ENCODE data around the gene ZNF782.

DNA sequence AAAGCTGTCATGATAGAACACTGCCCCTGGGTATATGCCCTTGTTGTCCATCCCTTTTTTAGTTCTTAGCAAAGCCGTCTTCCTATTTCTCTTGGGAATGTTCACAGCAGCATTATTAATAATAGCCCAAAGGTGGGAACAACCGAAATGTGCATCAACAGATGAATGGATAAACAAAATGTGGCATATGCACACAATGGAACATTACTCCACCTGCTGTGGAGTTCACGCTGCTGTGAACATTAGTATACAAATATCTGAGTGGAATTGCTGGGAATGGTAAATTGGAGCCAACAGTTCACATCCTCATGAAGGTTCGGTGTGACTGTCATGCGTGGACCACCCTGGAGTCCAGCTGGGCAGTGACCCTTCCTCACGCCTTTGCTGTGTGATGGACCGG is 37.8 kb upstream of the ZNF782 start:
- TF ChIP-seq, protein P1, sequence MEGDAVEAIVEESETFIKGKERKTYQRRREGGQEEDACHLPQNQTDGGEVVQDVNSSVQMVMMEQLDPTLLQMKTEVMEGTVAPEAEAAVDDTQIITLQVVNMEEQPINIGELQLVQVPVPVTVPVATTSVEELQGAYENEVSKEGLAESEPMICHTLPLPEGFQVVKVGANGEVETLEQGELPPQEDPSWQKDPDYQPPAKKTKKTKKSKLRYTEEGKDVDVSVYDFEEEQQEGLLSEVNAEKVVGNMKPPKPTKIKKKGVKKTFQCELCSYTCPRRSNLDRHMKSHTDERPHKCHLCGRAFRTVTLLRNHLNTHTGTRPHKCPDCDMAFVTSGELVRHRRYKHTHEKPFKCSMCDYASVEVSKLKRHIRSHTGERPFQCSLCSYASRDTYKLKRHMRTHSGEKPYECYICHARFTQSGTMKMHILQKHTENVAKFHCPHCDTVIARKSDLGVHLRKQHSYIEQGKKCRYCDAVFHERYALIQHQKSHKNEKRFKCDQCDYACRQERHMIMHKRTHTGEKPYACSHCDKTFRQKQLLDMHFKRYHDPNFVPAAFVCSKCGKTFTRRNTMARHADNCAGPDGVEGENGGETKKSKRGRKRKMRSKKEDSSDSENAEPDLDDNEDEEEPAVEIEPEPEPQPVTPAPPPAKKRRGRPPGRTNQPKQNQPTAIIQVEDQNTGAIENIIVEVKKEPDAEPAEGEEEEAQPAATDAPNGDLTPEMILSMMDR (conservative IDR thresholded peaks at IDR 0.05; ENCODE audit: low read length), result no peak
- no peak for TF ChIP-seq EZH2phosphoT487 (IDR thresholded peaks at IDR 0.05; ENCODE audit: borderline replicate concordance, low read depth, low read length)
